Measurements from ENCODE around the gene ZSCAN31. TPM values are rescaled to one million over a fixed set of nuclear protein-coding genes. Genes with fewer than 3 reads are reported as not detected.

Gene ZSCAN31
- total and polyA plus RNA-seq, 7 donors, result 1.8 to 10.8 (median 4.8) TPM

GRCh38 chr6:28353981-28354676, 18.2 kb upstream of the ZSCAN31 start:
- no peaks in the 10 kb centered on the region for H3K9me3 ChIP-seq
- H3K27me3 ChIP-seq (ENCODE audit: insufficient read depth in 3 of 3, low read length in 2 of 3), result no peaks in the 10 kb centered on the region
- no peaks in the 10 kb centered on the region for H3K36me3 ChIP-seq (ENCODE audit: insufficient read depth in 1 of 2, low read depth in 1 of 2)
- peak overlapping the region; percentile 81 for H3K4me3 ChIP-seq
- intact Hi-C loops (cut with DNase I), result loop anchor here in 1 of 2 donors (10.0 kb wide), 2 partner anchors 129 to 459 kb away; partner anchors contain the start of gene ZSCAN9
- TF ChIP-seq CTCF (IDR thresholded peaks at IDR 0.05), result no peak
- peak in 3 of 4 donors; percentile 47 to 59 (median 50) for ATAC-seq
- peak; percentile 56 to 63 for DNase-seq
- H3K4me1 ChIP-seq, result peaks cover 40% of the 10 kb centered on the region
- 35 to 74% (median 40%) methylated on average over 11 of the region's 11 CpGs for WGBS, 3 donors
- peak overlapping the region; percentile 92 for H3K27ac ChIP-seq

GRCh38 chr6:28353356-28353755, 17.4 kb upstream of the ZSCAN31 start:
- WGBS, 3 donors, result 64 to 87% (median 75%) methylated on average over 3 of the region's 3 CpGs
- no peak for TF ChIP-seq CTCF (IDR thresholded peaks at IDR 0.05)
- peak overlapping the region; percentile 92 for H3K27ac ChIP-seq
- no peaks in the 10 kb centered on the region for H3K36me3 ChIP-seq (ENCODE audit: insufficient read depth in 1 of 2, low read depth in 1 of 2)
- intact Hi-C loops (cut with DNase I), result loop anchor here in 1 of 2 donors (10.0 kb wide), 2 partner anchors 129 to 459 kb away; partner anchors contain the start of gene ZSCAN9
- H3K27me3 ChIP-seq (ENCODE audit: insufficient read depth in 3 of 3, low read length in 2 of 3), result no peaks in the 10 kb centered on the region
- H3K4me3 ChIP-seq, result peak overlapping the region; percentile 81
- no peaks in the 10 kb centered on the region for H3K9me3 ChIP-seq
- peaks cover 40% of the 10 kb centered on the region for H3K4me1 ChIP-seq
- ATAC-seq, result no peak
- no peak for DNase-seq

- ATAC-seq (no peak), DNase-seq (no peak)
- no peak for TF ChIP-seq CTCF (IDR thresholded peaks at IDR 0.05)
- Histone ChIP-seq H3K9me3 (no peaks in the 10 kb centered on the region), H3K27me3 (ENCODE audit: insufficient read depth in 3 of 3, low read length in 2 of 3) (no peaks in the 10 kb centered on the region), H3K27ac (peak overlapping the region; percentile 92), H3K4me1 (peaks cover 40% of the 10 kb centered on the region), H3K36me3 (ENCODE audit: insufficient read depth in 1 of 2, low read depth in 1 of 2) (no peaks in the 10 kb centered on the region), H3K4me3 (peak overlapping the region; percentile 81)
- 68 to 70% (median 69%) methylated on average over 2 of the region's 2 CpGs for WGBS, 3 donors
- intact Hi-C loops (cut with DNase I), result loop anchor here in 1 of 2 donors (1.0 to 10.0 kb wide), 3 partner anchors 15 to 457 kb away; partner anchors contain the start of genes ZSCAN31 and ZSCAN9
Observed at GRCh38 chr6:28351493-28351925, 15.6 kb upstream of the ZSCAN31 start.

GRCh38 chr6:28351087-28351486, 15.1 kb upstream of the ZSCAN31 start:
- H3K27me3 ChIP-seq (ENCODE audit: insufficient read depth in 3 of 3, low read length in 2 of 3), result no peaks in the 10 kb centered on the region
- H3K27ac ChIP-seq, result peak overlapping the region; percentile 92
- H3K4me3 ChIP-seq, result peak overlapping the region; percentile 81
- DNase-seq (no peak), ATAC-seq (no peak)
- peaks cover 35% of the 10 kb centered on the region for H3K4me1 ChIP-seq
- no peak for TF ChIP-seq CTCF (IDR thresholded peaks at IDR 0.05)
- no peaks in the 10 kb centered on the region for H3K36me3 ChIP-seq (ENCODE audit: insufficient read depth in 1 of 2, low read depth in 1 of 2)
- intact Hi-C loops (cut with DNase I), result loop anchor here in 1 of 2 donors (1.0 to 10.0 kb wide), 3 partner anchors 15 to 456 kb away; partner anchors contain the start of genes ZSCAN31 and ZSCAN9
- H3K9me3 ChIP-seq, result no peaks in the 10 kb centered on the region
- 48 to 69% (median 54%) methylated on average over 2 of the region's 2 CpGs for WGBS, 3 donors
